H9 (cell line): ENCODE results near the gene ST6GALNAC6. TPM values are rescaled to one million over a fixed set of nuclear protein-coding genes. Genes with fewer than 3 reads are reported as not detected.

Experiments
- DNase-seq: peaks from one replicate; pipeline ENCODE4 v3.0.0-alpha.2; 2017
- H2AFZ ChIP-seq: one replicate; pipeline ENCODE4 v1.6.1; 2013; ENCODE audit warnings: mild to moderate bottlenecking, low read length, control low read depth, moderate library complexity
- H2AK5ac ChIP-seq: 2 replicates; pipeline ENCODE4 v1.6.1; 2013; ENCODE audit warnings: low read length, control low read depth, mixed read lengths; ENCODE audit not compliant: insufficient read length
- H2BK120ac ChIP-seq: one replicate; pipeline ENCODE4 v1.6.1; 2013; ENCODE audit warnings: low read depth, mild to moderate bottlenecking, low read length, control low read depth, inconsistent platforms; ENCODE audit not compliant: poor library complexity, severe bottlenecking
- H2BK12ac ChIP-seq: 2 replicates; pipeline ENCODE4 v1.6.1; 2013; ENCODE audit warnings: low read length, control low read depth, mixed read lengths, low read depth; ENCODE audit not compliant: insufficient read length
- H2BK15ac ChIP-seq: 2 replicates; pipeline ENCODE4 v1.6.1; 2013; ENCODE audit warnings: low read depth, low read length, control low read depth
- H2BK20ac ChIP-seq: one replicate; pipeline ENCODE4 v1.6.1; 2013; ENCODE audit warnings: low read depth, mild to moderate bottlenecking, low read length, control low read depth, inconsistent platforms; ENCODE audit not compliant: poor library complexity, severe bottlenecking
- H2BK5ac ChIP-seq: 2 replicates; pipeline ENCODE4 v1.6.1; 2013; ENCODE audit warnings: low read length, control low read depth, mixed read lengths; ENCODE audit not compliant: insufficient read length
- H3K14ac ChIP-seq: 2 replicates; pipeline ENCODE4 v1.6.1; 2013; ENCODE audit warnings: low read length, control low read depth; ENCODE audit not compliant: insufficient read depth
- H3K18ac ChIP-seq: 2 replicates; pipeline ENCODE4 v1.6.1; 2013; ENCODE audit warnings: low read depth, mild to moderate bottlenecking, mixed read lengths, low read length, control low read depth; ENCODE audit not compliant: insufficient read length
- H3K23ac ChIP-seq: 2 replicates; pipeline ENCODE4 v1.6.1; 2013; ENCODE audit warnings: low read length, control low read depth, mixed read lengths, low read depth; ENCODE audit not compliant: insufficient read length
- H3K23me2 ChIP-seq: 2 replicates; pipeline ENCODE4 v1.6.1; 2013; ENCODE audit warnings: low read depth, mild to moderate bottlenecking, mixed read lengths, low read length, control low read depth; ENCODE audit not compliant: insufficient read length, poor library complexity, severe bottlenecking
- H3K27ac ChIP-seq: 2 replicates; pipeline ENCODE4 v1.5.1; 2013; ENCODE audit warnings: low read length, control low read depth, mixed read lengths, low read depth; ENCODE audit not compliant: insufficient read length
- H3K27me3 ChIP-seq: 2 replicates; pipeline ENCODE4 v1.6.1; 2013; ENCODE audit warnings: low read length, control low read depth, inconsistent platforms; ENCODE audit not compliant: insufficient read depth
- H3K4ac ChIP-seq: 2 replicates; pipeline ENCODE4 v1.6.1; 2013; ENCODE audit warnings: low read depth, mild to moderate bottlenecking, control low read depth, inconsistent platforms, low read length, moderate library complexity
- H3K4me1 ChIP-seq: 2 replicates; pipeline ENCODE4 v1.6.1; 2013; ENCODE audit warnings: low read length, control low read depth, inconsistent platforms; ENCODE audit not compliant: insufficient read depth
- H3K4me2 ChIP-seq: 2 replicates; pipeline ENCODE4 v1.6.1; 2013; ENCODE audit warnings: low read length, control low read depth, mixed read lengths; ENCODE audit not compliant: insufficient read length, insufficient read depth
- H3K56ac ChIP-seq: 2 replicates; pipeline ENCODE4 v1.6.1; 2013; ENCODE audit warnings: low read depth, mild to moderate bottlenecking, mixed read lengths, low read length, control low read depth; ENCODE audit not compliant: insufficient read length
- H3K79me1 ChIP-seq: 2 replicates; pipeline ENCODE4 v1.6.1; 2013; ENCODE audit warnings: low read depth, mild to moderate bottlenecking, moderate library complexity, low read length, control low read depth, inconsistent platforms; ENCODE audit not compliant: insufficient read depth, poor library complexity, severe bottlenecking
- H3K79me2 ChIP-seq: 2 replicates; pipeline ENCODE4 v1.6.1; 2013; ENCODE audit warnings: low read length, control low read depth, inconsistent platforms; ENCODE audit not compliant: insufficient read depth
- H3K9ac ChIP-seq: 2 replicates; pipeline ENCODE4 v1.6.1; 2013; ENCODE audit warnings: low read length, control low read depth, mixed read lengths; ENCODE audit not compliant: insufficient read length; ENCODE audit errors: extremely low read depth
- H3K9me3 ChIP-seq: one replicate; pipeline ENCODE4 v1.6.1; 2013; ENCODE audit warnings: low read depth, low read length, inconsistent platforms; ENCODE audit not compliant: control insufficient read depth
- H3T11ph ChIP-seq: one replicate; pipeline ENCODE4 v1.6.1; 2013; ENCODE audit warnings: mild to moderate bottlenecking, low read length, control low read depth, inconsistent platforms
- H4K20me1 ChIP-seq: one replicate; pipeline ENCODE4 v1.6.1; 2013; ENCODE audit not compliant: control insufficient read depth, insufficient read length, insufficient read depth
- H4K5ac ChIP-seq: 2 replicates; pipeline ENCODE4 v1.6.1; 2013; ENCODE audit warnings: low read depth, mild to moderate bottlenecking, mixed read lengths, low read length, control low read depth; ENCODE audit not compliant: insufficient read length
- H4K8ac ChIP-seq: replicated peaks from 2 replicates; pipeline ENCODE4 v1.6.1; 2013; ENCODE audit warnings: low read length, control low read depth, mixed read lengths, low read depth; ENCODE audit not compliant: insufficient read length
- H4K91ac ChIP-seq: 2 replicates; pipeline ENCODE4 v1.6.1; 2013; ENCODE audit warnings: low read depth, mild to moderate bottlenecking, moderate library complexity, mixed read lengths, low read length, control low read depth; ENCODE audit not compliant: insufficient read length
- H3K27ac Mint-ChIP-seq, 3 experiments: 2 replicates in 2 of 3; 3 replicates in 1 of 3; pipeline ENCODE4 v1.8.0; 2020 to 2021; ENCODE audit warnings: mixed read lengths in 3 of 3, mild to moderate bottlenecking in 1 of 3, moderate library complexity in 1 of 3
- H3K27me3 Mint-ChIP-seq: 2 replicates; pipeline ENCODE4 v1.8.0; 2021; ENCODE audit warnings: low read depth, mild to moderate bottlenecking, moderate library complexity, mixed read lengths
- H3K36me3 Mint-ChIP-seq, 3 experiments: 2 replicates in 2 of 3; 3 replicates in 1 of 3; pipeline ENCODE4 v1.8.0; 2020 to 2021; ENCODE audit warnings: low read depth in 3 of 3, mixed read lengths in 3 of 3; ENCODE audit not compliant: insufficient read depth in 1 of 3
- H3K4me1 Mint-ChIP-seq, 2 experiments: 2 replicates each; pipeline ENCODE4 v1.8.0; 2020; ENCODE audit warnings: mixed read lengths in 2 of 2
- H3K4me3 Mint-ChIP-seq, 2 experiments: 2 replicates in 1 of 2; 3 replicates in 1 of 2; pipeline ENCODE4 v1.8.0; 2020 to 2021; ENCODE audit warnings: mild to moderate bottlenecking in 2 of 2, mixed read lengths in 2 of 2, moderate library complexity in 1 of 2
- H3K9me3 Mint-ChIP-seq, 2 experiments: 2 replicates in 1 of 2; 3 replicates in 1 of 2; pipeline ENCODE4 v1.8.0; 2020; ENCODE audit warnings: mild to moderate bottlenecking in 2 of 2, mixed read lengths in 2 of 2, moderate library complexity in 1 of 2
- CTCF ChIP-seq: fragments of 200-600 bp; sonication (generic); conservative IDR thresholded peaks from 3 replicates; pipeline ENCODE4 v1.8.0; 2021; ENCODE audit warnings: antibody characterized with exemption, mild to moderate bottlenecking
- WGBS: extraction: QIAGEN DNeasy Blood & Tissue Kit; methylation state at CpG from one replicate; pipeline ENCODE4 v1.1.7; 2013; ENCODE audit warnings: missing lambda C conversion rate, low lambda C conversion rate, mixed read lengths; ENCODE audit not compliant: insufficient read length; ENCODE audit errors: extremely low coverage; 5-methylcytosine and 5-hydroxymethylcytosine counted together
- total RNA-seq: library from RNA; stranded (reverse); gene quantifications from 2 replicates; pipeline ENCODE4 v1.2.1, GENCODE V29; 2021

ST6GALNAC6 gene
- total RNA-seq, 1 experiment from 2014 or later: 29.8 TPM

GRCh38 chr9:127838375-127839078, 60.9 kb downstream of the ST6GALNAC6 start:
- Histone ChIP-seq H4K20me1 (no peaks in the 10 kb centered on the region), H3K56ac (no peak overlapping the region), H2AFZ (no peak overlapping the region), H2BK5ac (no peak overlapping the region), H4K5ac (no peak overlapping the region), H3K9me3 (no peaks in the 10 kb centered on the region), H3K4me2 (no peak overlapping the region), H3K79me2 (no peaks in the 10 kb centered on the region), H3K79me1 (no peaks in the 10 kb centered on the region), H3K18ac (no peak overlapping the region), H3K9ac (no peak overlapping the region), H3K4me1 (no peaks in the 10 kb centered on the region), H2AK5ac (no peak overlapping the region), H4K8ac (no peak overlapping the region), H3K23me2 (no peaks in the 10 kb centered on the region), H2BK15ac (no peak overlapping the region), H2BK12ac (no peak overlapping the region), H3K27ac (no peak overlapping the region), H3K4ac (no peak overlapping the region), H3K27me3 (no peaks in the 10 kb centered on the region), H4K91ac (no peak overlapping the region), H2BK20ac (no peak overlapping the region), H2BK120ac (no peak overlapping the region), H3K23ac (no peak overlapping the region), H3T11ph (no peak overlapping the region), H3K14ac (no peak overlapping the region; the same call in 1 of the 2 replicates)
- H3K9me3 Mint-ChIP-seq: no peaks in the 10 kb centered on the region
- no peak overlapping the region for H3K4me3 Mint-ChIP-seq
- H3K4me1 Mint-ChIP-seq: peaks cover 0 to 11% of the 10 kb centered on the region in 2 experiments; a peak in 1 of 4 replicates
- WGBS: no CpG with 5 or more reads among the region's 18 CpGs
- no peaks in the 10 kb centered on the region for H3K27me3 Mint-ChIP-seq
- TF ChIP-seq CTCF: no peak
- DNase-seq: no peak
- H3K27ac Mint-ChIP-seq: no peak overlapping the region
- H3K36me3 Mint-ChIP-seq: no peaks in the 10 kb centered on the region
